Measurements from ENCODE around the gene S100A1.
A peak's percentile ranks its signal among the peaks of the same experiment; 100 is the strongest.

Gene S100A1

DNA sequence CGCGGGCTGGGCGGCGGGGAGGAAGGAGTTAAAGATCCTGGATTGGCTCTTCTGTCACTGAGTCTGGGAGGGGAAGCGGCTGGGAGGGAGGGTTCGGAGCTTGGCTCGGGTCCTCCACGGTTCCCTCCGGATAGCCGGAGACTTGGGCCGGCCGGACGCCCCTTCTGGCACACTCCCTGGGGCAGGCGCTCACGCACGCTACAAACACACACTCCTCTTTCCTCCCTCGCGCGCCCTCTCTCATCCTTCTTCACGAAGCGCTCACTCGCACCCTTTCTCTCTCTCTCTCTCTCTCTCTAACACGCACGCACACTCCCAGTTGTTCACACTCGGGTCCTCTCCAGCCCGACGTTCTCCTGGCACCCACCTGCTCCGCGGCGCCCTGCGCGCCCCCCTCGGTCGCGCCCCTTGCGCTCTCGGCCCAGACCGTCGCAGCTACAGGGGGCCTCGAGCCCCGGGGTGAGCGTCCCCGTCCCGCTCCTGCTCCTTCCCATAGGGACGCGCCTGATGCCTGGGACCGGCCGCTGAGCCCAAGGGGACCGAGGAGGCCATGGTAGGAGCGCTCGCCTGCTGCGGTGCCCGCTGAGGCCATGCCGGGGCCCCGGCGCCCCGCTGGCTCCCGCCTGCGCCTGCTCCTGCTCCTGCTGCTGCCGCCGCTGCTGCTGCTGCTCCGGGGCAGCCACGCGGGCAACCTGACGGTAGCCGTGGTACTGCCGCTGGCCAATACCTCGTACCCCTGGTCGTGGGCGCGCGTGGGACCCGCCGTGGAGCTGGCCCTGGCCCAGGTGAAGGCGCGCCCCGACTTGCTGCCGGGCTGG, 50.5 kb downstream of the S100A1 start, which contains the start of gene NPR1:
Gene NPR1 (plus strand): TSS at position 170 of the 818 bp plus-strand sequence. CDS start 421 bp downstream, at position 591.
- peak within 1 kb of the TSS; percentile 35 for H3K4me3 ChIP-seq (replicated peaks; ENCODE audit: insufficient read depth, low read length)
- H3K27me3 ChIP-seq (ENCODE audit: insufficient read depth, poor library complexity, severe bottlenecking): peaks cover 31% of the 10 kb centered on the region
- no peak for TF ChIP-seq GABPA (IDR thresholded peaks at IDR 0.05; ENCODE audit: low read depth)
- TF ChIP-seq, protein P1, sequence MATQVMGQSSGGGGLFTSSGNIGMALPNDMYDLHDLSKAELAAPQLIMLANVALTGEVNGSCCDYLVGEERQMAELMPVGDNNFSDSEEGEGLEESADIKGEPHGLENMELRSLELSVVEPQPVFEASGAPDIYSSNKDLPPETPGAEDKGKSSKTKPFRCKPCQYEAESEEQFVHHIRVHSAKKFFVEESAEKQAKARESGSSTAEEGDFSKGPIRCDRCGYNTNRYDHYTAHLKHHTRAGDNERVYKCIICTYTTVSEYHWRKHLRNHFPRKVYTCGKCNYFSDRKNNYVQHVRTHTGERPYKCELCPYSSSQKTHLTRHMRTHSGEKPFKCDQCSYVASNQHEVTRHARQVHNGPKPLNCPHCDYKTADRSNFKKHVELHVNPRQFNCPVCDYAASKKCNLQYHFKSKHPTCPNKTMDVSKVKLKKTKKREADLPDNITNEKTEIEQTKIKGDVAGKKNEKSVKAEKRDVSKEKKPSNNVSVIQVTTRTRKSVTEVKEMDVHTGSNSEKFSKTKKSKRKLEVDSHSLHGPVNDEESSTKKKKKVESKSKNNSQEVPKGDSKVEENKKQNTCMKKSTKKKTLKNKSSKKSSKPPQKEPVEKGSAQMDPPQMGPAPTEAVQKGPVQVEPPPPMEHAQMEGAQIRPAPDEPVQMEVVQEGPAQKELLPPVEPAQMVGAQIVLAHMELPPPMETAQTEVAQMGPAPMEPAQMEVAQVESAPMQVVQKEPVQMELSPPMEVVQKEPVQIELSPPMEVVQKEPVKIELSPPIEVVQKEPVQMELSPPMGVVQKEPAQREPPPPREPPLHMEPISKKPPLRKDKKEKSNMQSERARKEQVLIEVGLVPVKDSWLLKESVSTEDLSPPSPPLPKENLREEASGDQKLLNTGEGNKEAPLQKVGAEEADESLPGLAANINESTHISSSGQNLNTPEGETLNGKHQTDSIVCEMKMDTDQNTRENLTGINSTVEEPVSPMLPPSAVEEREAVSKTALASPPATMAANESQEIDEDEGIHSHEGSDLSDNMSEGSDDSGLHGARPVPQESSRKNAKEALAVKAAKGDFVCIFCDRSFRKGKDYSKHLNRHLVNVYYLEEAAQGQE (IDR thresholded peaks at IDR 0.05; ENCODE audit: insufficient replicate concordance, low read depth): no peak
- no peak for TF ChIP-seq POLR2AphosphoS5 (IDR thresholded peaks at IDR 0.05; ENCODE audit: low read depth)
- no peak for TF ChIP-seq SPI1 (IDR thresholded peaks at IDR 0.05; ENCODE audit: borderline replicate concordance, low read depth)
- TF ChIP-seq, protein P2, sequence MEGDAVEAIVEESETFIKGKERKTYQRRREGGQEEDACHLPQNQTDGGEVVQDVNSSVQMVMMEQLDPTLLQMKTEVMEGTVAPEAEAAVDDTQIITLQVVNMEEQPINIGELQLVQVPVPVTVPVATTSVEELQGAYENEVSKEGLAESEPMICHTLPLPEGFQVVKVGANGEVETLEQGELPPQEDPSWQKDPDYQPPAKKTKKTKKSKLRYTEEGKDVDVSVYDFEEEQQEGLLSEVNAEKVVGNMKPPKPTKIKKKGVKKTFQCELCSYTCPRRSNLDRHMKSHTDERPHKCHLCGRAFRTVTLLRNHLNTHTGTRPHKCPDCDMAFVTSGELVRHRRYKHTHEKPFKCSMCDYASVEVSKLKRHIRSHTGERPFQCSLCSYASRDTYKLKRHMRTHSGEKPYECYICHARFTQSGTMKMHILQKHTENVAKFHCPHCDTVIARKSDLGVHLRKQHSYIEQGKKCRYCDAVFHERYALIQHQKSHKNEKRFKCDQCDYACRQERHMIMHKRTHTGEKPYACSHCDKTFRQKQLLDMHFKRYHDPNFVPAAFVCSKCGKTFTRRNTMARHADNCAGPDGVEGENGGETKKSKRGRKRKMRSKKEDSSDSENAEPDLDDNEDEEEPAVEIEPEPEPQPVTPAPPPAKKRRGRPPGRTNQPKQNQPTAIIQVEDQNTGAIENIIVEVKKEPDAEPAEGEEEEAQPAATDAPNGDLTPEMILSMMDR (IDR thresholded peaks at IDR 0.05; ENCODE audit: insufficient read depth, low read length): no peak
- no peak within 1 kb of the TSS for H3K27ac ChIP-seq (replicated peaks)
- DNase-seq (ENCODE audit: low read depth in 1 of 2, low spot score in 1 of 2): no peak

DNA sequence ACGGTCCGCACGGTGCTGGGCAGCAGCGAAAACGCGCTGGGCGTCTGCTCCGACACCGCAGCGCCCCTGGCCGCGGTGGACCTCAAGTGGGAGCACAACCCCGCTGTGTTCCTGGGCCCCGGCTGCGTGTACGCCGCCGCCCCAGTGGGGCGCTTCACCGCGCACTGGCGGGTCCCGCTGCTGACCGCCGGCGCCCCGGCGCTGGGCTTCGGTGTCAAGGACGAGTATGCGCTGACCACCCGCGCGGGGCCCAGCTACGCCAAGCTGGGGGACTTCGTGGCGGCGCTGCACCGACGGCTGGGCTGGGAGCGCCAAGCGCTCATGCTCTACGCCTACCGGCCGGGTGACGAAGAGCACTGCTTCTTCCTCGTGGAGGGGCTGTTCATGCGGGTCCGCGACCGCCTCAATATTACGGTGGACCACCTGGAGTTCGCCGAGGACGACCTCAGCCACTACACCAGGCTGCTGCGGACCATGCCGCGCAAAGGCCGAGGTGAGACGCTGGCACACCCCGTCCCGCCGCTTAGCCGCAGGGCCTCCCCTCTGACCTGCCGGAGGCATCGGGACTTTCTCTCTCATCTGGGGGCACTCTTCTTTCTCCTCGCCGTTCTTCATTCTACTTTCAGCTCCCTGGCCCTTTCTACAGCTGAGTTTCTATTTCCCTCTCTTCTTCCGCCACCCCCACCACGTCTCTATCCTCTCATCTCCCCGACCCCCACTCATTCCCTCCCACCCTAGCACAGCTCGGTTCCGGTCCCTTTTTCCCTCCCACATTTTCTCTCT, 51.3 kb downstream of the S100A1 start:
- Histone ChIP-seq H3K27ac (replicated peaks) (no peak overlapping the region), H3K4me3 (replicated peaks; ENCODE audit: insufficient read depth, low read length) (peak overlapping the region; percentile 35), H3K27me3 (ENCODE audit: insufficient read depth, poor library complexity, severe bottlenecking) (peaks cover 31% of the 10 kb centered on the region)
- no peak for DNase-seq (ENCODE audit: low read depth in 1 of 2, low spot score in 1 of 2)
- TF ChIP-seq SPI1 (IDR thresholded peaks at IDR 0.05; ENCODE audit: borderline replicate concordance, low read depth) (no peak), GABPA (IDR thresholded peaks at IDR 0.05; ENCODE audit: low read depth) (no peak)
- TF ChIP-seq, protein P2 (IDR thresholded peaks at IDR 0.05; ENCODE audit: insufficient read depth, low read length): no peak

DNA sequence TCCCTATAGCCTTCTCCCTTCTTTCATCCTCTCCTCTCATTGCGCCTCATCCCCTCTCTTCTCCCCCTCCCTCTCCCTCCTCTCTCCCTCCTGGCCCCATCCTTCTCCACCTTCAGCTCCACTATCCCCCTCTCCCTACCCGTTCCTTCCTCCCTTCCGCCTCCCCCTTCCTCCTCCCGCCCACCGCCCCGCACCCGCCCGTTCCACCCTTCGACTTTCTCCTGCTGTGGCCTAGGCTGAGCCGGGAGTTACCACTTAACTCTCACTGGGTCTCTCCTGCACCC, 51.8 kb downstream of the S100A1 start:
- Histone ChIP-seq H3K27me3 (ENCODE audit: insufficient read depth, poor library complexity, severe bottlenecking) (peaks cover 31% of the 10 kb centered on the region), H3K4me3 (replicated peaks; ENCODE audit: insufficient read depth, low read length) (no peak overlapping the region), H3K27ac (replicated peaks) (no peak overlapping the region)
- no peak for DNase-seq (ENCODE audit: low read depth in 1 of 2, low spot score in 1 of 2)
- no peak for TF ChIP-seq POLR2AphosphoS5 (IDR thresholded peaks at IDR 0.05; ENCODE audit: low read depth)
- TF ChIP-seq, protein P2 (IDR thresholded peaks at IDR 0.05; ENCODE audit: insufficient read depth, low read length): no peak
- TF ChIP-seq GABPA (IDR thresholded peaks at IDR 0.05; ENCODE audit: low read depth): no peak
- TF ChIP-seq, protein P1 (IDR thresholded peaks at IDR 0.05; ENCODE audit: insufficient replicate concordance, low read depth): no peak
- TF ChIP-seq SPI1 (IDR thresholded peaks at IDR 0.05; ENCODE audit: borderline replicate concordance, low read depth): no peak
